GM21526 (cell line): ENCODE data around the gene MLLT1.
"Not testable (repeated sequence)": the region's sequence is repeated elsewhere in the genome, so short reads cannot be mapped to it uniquely, and the experiment has no call there.

Experiments
- ATAC-seq: cut with Tn5 transposase; IDR thresholded peaks from one replicate; pipeline ENCODE4 v1.9.1; 2021; ENCODE audit warnings: moderate library complexity; ENCODE audit not compliant: unreplicated experiment, low FRiP score

The MLLT1 gene, protein sequence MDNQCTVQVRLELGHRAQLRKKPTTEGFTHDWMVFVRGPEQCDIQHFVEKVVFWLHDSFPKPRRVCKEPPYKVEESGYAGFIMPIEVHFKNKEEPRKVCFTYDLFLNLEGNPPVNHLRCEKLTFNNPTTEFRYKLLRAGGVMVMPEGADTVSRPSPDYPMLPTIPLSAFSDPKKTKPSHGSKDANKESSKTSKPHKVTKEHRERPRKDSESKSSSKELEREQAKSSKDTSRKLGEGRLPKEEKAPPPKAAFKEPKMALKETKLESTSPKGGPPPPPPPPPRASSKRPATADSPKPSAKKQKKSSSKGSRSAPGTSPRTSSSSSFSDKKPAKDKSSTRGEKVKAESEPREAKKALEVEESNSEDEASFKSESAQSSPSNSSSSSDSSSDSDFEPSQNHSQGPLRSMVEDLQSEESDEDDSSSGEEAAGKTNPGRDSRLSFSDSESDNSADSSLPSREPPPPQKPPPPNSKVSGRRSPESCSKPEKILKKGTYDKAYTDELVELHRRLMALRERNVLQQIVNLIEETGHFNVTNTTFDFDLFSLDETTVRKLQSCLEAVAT

DNA sequence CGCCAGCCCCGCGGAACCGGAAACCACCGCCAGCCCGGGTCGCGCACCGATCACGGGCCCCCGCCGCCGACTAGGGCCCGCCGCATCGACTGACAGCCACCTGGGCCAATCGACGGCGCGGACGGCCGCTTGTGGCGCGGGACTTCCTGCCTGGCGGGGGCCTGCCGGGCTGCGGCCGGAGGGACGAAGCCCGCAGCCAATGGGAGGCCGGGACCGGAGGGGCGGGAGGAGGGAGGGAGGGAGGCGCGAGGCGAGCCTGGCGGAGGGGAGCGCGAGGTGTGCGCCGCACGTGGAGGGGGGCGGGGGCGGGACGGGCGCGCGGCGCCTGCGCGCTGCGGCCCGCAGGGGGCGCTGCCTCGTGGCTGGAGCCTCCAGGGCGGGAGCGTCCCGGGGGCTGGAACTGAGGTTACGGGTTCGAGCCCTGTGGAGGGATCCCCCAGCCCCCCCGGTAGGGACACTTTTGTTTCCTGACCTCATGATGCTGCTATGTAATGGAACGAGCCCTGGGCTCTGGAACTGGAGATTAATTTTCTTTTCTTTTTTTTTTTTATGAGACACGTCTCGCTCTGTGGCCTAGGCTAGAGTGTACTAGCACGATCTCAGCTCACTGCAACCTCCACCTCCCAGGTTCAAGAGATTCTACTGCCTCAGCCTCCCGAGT lies at the start of gene MLLT1:
TSS of gene MLLT1 (minus strand) at position 45 of the 661 bp plus-strand sequence. CDS start 191 bp downstream, outside the sequence.
- ATAC-seq: peak; percentile 77

GRCh38 chr19:6326815-6327214 lies 47.0 kb upstream of the MLLT1 start:
- ATAC-seq: no peak

DNA sequence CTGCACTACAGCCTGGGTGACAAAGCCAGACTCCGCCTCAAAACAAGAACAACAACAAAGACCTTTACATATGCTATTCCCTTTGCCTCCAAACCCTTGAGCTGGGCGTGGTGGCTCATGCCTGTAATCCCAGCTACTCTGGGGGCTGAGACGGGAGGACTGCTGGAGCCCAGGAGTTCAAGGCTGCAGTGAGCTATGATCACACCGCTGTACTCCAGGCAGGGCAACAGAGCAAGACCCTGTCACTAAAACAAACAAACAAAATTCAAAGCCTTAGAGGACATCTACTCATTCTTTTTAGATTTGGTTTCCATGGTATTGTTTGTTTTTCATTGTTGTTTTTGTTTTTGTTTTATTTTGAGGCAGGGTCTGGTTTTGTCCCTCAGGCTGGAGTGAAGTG lies 45.8 kb upstream of the MLLT1 start:
- ATAC-seq: no peak

DNA sequence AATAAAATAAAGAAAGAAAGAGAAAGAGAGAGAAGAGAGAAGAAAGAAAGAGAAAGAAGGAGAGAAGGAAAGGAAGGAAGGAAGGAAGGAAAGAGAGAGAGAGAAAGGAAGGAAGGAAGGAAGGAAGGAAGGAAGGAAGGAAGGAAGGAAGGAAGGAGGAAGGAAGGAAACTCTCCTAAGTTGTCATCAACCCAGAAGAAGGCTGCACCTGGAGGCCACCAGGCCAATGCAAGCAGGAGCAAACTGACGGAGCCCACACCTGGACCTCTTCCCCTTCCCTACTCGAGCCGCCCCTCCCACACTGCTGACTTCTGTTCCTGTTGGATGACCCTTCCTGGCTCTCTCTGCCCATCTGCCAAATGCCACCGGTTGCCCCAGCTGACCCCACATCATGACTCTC lies 45.0 kb upstream of the MLLT1 start:
- ATAC-seq: no peak

- ATAC-seq: no peak
Observed at GRCh38 chr19:6322284-6322683, 42.5 kb upstream of the MLLT1 start.

GRCh38 chr19:6319376-6319775 lies 39.6 kb upstream of the MLLT1 start:
- ATAC-seq: no peak

DNA sequence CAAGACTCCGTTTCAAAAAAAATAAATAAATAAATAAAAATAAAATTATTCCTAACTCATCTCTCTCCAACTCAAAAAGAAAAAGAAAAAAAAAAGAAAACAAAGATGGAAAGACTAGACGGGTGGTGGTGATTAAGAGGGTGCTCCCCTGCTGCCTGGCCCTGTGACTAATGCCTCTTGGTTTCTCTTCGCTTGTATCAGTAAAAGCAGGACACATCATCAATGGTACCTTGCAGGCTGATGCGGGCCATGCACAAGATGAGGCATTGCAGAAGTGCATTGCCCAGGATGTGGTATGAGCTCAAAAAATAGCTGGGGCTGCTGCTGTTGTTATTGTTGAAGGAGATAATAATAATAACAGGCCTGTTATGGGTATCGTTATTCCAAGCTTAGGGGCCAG lies 39.0 kb upstream of the MLLT1 start:
- no peak for ATAC-seq

DNA sequence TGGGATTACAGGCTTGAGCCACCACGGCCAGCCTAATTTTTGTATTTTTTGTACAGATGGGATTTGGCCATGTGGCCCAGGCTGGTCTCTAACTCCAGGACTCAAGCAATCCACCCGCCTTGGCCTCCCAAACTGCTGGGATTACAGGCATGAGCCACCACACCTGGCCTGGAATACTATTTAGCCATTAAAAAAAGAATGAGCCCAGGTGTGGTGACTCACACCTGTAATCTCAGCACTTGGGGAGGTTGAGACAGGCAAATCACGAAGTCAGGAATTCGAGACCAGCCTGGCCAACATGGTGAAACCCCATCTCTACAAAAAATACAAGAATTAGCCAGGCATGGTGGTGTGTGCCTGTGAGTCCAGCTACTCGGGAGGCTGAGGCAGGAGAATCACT lies 35.9 kb upstream of the MLLT1 start:
- not testable (repeated sequence) for ATAC-seq

DNA sequence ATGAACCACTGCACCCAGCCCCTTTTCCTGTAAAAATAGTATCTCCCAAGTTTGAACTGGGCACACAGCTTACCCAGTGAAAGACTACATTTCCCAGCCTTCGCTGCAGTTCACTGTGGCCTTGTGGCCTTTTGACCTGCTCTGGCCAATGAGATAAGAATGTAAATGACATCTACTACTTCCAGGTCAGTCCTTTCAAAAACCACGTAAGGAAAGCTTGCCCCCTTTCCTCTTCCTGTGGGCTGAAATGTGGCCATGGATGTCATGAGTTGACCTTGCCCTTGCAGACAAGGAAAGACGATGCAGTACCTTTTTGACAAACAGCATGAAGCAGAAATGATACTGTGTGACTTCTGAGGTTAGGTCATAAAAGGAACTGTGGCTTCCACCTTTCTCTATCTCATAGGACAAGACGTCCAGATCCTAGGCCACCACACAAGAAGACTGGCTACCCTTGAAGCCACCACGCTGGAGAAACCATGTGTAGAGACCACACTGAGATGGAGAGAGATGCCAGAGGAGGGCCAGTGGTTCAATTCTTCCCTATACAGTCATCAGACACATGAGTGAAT lies 33.7 kb upstream of the MLLT1 start:
- ATAC-seq: no peak

- ATAC-seq: no peak
Observed at GRCh38 chr19:6312018-6312417, 32.2 kb upstream of the MLLT1 start.

DNA sequence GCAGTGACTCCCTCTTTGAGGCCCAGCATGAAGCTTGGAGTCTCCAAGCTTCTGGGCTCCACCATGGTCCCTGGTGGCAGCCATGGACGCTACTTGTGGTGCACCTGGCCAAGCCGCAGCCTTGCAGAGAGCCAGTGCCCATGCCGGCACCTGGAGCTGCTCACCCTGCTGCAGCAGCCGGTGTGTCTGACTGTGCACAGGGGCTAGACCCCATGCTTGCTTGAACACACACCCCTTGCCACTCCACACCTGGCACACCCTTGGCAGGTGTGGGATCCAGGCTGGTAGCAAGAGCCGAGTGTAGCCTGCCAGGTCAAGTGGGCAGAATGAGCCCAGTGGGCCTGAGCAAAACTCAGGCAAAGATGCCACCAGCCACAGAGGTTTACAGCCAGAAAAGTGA lies 18.6 kb upstream of the MLLT1 start:
- no peak for ATAC-seq

DNA sequence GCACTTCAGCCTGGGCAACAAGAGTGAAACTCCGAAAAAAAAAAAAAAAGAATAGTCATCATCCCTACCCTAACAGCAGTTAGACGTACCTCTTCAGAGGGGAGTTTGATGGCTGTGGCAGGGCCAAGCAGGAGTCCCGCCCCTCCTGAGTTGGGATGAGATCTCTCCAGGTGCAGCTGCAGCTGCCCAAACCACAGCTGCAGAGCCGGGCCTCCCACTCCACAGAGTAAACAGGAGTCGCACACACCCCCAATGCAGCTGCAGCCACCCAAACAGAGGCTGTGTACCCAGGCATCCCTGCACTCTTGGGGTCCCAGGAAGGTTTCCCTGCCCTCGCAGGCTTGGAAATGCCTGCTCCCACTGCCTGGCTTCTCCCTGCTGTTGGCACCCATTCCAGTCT lies 17.4 kb upstream of the MLLT1 start:
- no peak for ATAC-seq

DNA sequence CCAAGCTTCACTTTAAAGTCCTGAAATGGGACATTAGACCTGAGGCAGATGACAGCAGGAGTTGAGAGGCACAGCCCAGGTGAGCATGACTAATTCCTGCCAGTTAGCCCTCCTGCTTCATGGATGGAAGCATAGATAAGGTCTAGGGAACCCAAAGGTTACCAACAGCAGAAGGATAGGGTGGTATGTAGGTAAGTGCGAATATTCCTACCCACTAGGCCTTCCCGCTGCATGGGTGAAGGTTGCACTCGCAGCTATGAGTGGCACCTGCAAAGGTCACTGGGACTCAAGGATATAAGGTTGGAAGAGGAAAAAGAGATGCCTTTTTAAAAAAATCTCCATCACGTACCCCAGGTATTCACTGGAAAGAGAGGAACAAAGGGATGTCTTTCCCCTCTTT lies 12.2 kb upstream of the MLLT1 start:
- ATAC-seq: no peak

- ATAC-seq: no peak
Observed at GRCh38 chr19:6288737-6289136, 9.0 kb upstream of the MLLT1 start.

- no peak for ATAC-seq
Observed at GRCh38 chr19:6287269-6287885, 7.6 kb upstream of the MLLT1 start.

- no peak for ATAC-seq
Observed at GRCh38 chr19:6286676-6287075, 6.9 kb upstream of the MLLT1 start.

- not testable (repeated sequence) for ATAC-seq
Observed at GRCh38 chr19:6282393-6282792, 2.6 kb upstream of the MLLT1 start.

DNA sequence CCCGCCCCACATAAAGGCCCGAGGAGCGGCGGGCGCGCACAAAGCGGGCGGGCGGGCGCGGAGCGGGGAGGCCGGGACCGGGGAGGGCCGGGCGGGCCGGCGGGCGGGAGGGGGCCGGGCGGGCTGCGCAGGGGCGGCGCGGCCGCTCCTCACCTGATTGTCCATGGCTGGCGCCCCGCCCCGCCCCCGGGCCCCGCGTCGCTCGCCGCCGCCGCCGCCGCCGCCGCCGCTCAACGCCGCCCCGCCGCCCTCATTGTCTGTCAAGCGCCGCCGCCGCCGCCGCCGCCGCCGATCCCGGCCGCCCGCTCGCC lies 200 bp downstream of the MLLT1 start:
- no peak for ATAC-seq

DNA sequence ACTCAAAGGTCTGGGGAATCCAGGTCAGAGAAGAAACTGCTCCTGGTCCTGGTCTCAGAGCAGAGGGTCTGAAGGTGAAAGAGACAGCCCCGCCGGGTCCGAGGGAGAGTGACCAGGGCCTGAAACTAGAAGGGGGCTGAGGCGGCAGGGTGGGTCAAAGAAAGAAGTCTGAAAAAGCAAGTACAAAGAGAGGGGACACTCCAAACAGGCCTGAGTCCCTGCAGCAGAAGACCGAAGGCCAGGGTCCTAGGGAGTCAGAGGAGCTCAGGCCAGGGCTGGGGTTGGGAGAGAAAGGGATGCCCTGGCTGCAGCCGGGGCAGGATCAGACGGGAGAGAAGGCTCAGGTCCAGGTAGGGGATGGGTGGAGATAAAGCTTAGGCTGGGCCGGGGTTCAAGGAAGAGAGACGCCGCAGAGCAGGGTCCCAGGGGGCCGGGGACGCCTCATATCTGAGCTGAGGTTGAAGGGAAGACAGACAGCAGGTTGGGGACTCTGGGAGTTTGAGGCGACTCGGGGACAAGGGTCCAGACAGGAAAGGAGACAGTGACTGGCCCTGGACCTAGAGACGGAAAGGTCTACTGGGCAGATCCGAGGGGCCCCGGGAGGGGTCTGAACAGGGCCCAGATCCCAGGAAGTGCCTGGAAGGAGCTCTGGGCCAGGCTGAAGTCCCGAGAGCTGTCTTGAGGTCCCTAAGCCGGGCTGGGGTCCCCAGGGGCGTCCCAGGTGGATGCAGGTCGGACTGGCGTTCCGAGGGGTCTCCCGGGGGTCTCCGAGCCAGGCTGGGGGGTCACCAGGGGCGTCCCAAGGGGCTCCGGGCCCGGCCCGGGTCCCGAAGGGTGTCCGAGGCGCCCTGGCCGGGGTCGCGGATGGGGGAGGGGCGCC lies 795 bp downstream of the MLLT1 start:
- peak; percentile 10 for ATAC-seq

GRCh38 chr19:6278051-6278450 lies 1.7 kb downstream of the MLLT1 start:
- no peak for ATAC-seq
